ENCODE results near the gene COBL. TPM values are rescaled to one million over a fixed set of nuclear protein-coding genes. Genes with fewer than 3 reads are reported as not detected.

The COBL gene
- polyA plus RNA-seq, 1 donor (not counting 4 experiments of a cell fraction or from before 2014, with no cell fraction given): 4.5 TPM

- peaks cover 10% of the 10 kb centered on the region for H3K4me1 ChIP-seq (ENCODE audit: control insufficient read depth, extremely low read depth, insufficient read depth, low read length)
- no peak overlapping the region for H3K9ac ChIP-seq (ENCODE audit: control insufficient read depth, extremely low read depth, insufficient read depth, low read length)
- no peak for TF ChIP-seq CTCF (optimal IDR thresholded peaks at IDR 0.05 in 1 of 3, IDR thresholded peaks at IDR 0.05 in 1 of 3, conservative IDR thresholded peaks at IDR 0.05 in 1 of 3; ENCODE audit: extremely low read depth in 1 of 3, insufficient read depth in 2 of 3, low read length in 3 of 3)
- no peak for TF ChIP-seq EZH2 (IDR thresholded peaks at IDR 0.05; ENCODE audit: low read length)
- no peaks in the 10 kb centered on the region for H3K36me3 ChIP-seq (ENCODE audit: control insufficient read depth in 2 of 2, extremely low read depth in 1 of 2, insufficient read depth in 2 of 2, low read length in 2 of 2)
- H3K27ac ChIP-seq (ENCODE audit: control insufficient read depth, insufficient read depth, low read length): no peak overlapping the region
- dilution Hi-C loops (cut with MboI; ENCODE audit: extremely low pct_ligation_motif_present, low sequenced_read_pairs): no loop called here
- H3K4me3 ChIP-seq (ENCODE audit: control insufficient read depth in 2 of 3, extremely low read depth in 1 of 3, insufficient read depth in 2 of 3, low read depth in 1 of 3, low read length in 3 of 3): no peak overlapping the region
- no peaks in the 10 kb centered on the region for H3K9me3 ChIP-seq (ENCODE audit: control insufficient read depth, low read depth, low read length)
- H2AFZ ChIP-seq (ENCODE audit: control insufficient read depth, low read length): no peak overlapping the region
- H3K4me2 ChIP-seq (ENCODE audit: control insufficient read depth, extremely low read depth, insufficient read depth, low read depth, low read length): no peak overlapping the region
- H4K20me1 ChIP-seq (ENCODE audit: control insufficient read depth, extremely low read depth, insufficient read depth, low read length): no peaks in the 10 kb centered on the region
- no peaks in the 10 kb centered on the region for H3K9me1 ChIP-seq (ENCODE audit: control insufficient read depth, extremely low read depth, insufficient read depth, low read length)
- H3K27me3 ChIP-seq (ENCODE audit: control insufficient read depth, extremely low read depth, insufficient read depth, low read length): no peaks in the 10 kb centered on the region
- no peaks in the 10 kb centered on the region for H3K79me2 ChIP-seq (ENCODE audit: control insufficient read depth, insufficient read depth, low read length)
- DNase-seq (ENCODE audit: low read depth, low spot score) (no peak), FAIRE-seq (no peak)
These were observed 54.4 kb downstream of the COBL start for GRCh38 chr7:51261950-51262795.

GRCh38 chr7:51261117-51261835 lies 55.3 kb downstream of the COBL start:
- dilution Hi-C loops (cut with MboI; ENCODE audit: extremely low pct_ligation_motif_present, low sequenced_read_pairs): no loop called here
- TF ChIP-seq CTCF (optimal IDR thresholded peaks at IDR 0.05 in 1 of 3, IDR thresholded peaks at IDR 0.05 in 1 of 3, conservative IDR thresholded peaks at IDR 0.05 in 1 of 3; ENCODE audit: extremely low read depth in 1 of 3, insufficient read depth in 2 of 3, low read length in 3 of 3) (no peak), EZH2 (IDR thresholded peaks at IDR 0.05; ENCODE audit: low read length) (no peak)
- no peak for FAIRE-seq
- Histone ChIP-seq H4K20me1 (ENCODE audit: control insufficient read depth, extremely low read depth, insufficient read depth, low read length) (no peaks in the 10 kb centered on the region), H3K27ac (ENCODE audit: control insufficient read depth, insufficient read depth, low read length) (no peak overlapping the region), H3K4me1 (ENCODE audit: control insufficient read depth, extremely low read depth, insufficient read depth, low read length) (peaks cover 10% of the 10 kb centered on the region), H3K36me3 (ENCODE audit: control insufficient read depth in 2 of 2, extremely low read depth in 1 of 2, insufficient read depth in 2 of 2, low read length in 2 of 2) (no peaks in the 10 kb centered on the region), H3K79me2 (ENCODE audit: control insufficient read depth, insufficient read depth, low read length) (no peaks in the 10 kb centered on the region), H3K4me2 (ENCODE audit: control insufficient read depth, extremely low read depth, insufficient read depth, low read depth, low read length) (no peak overlapping the region), H3K9me3 (ENCODE audit: control insufficient read depth, low read depth, low read length) (no peaks in the 10 kb centered on the region), H3K9me1 (ENCODE audit: control insufficient read depth, extremely low read depth, insufficient read depth, low read length) (no peaks in the 10 kb centered on the region), H2AFZ (ENCODE audit: control insufficient read depth, low read length) (no peak overlapping the region), H3K9ac (ENCODE audit: control insufficient read depth, extremely low read depth, insufficient read depth, low read length) (no peak overlapping the region), H3K27me3 (ENCODE audit: control insufficient read depth, extremely low read depth, insufficient read depth, low read length) (no peaks in the 10 kb centered on the region), H3K4me3 (ENCODE audit: control insufficient read depth in 2 of 3, extremely low read depth in 1 of 3, insufficient read depth in 2 of 3, low read depth in 1 of 3, low read length in 3 of 3) (no peak overlapping the region)
- DNase-seq (ENCODE audit: low read depth, low spot score): no peak
